ENCODE results near the gene TANC2. TPM values are rescaled to one million over a fixed set of nuclear protein-coding genes. Genes with fewer than 3 reads are reported as not detected.

Gene TANC2
- polyA plus RNA-seq (ENCODE audit: insufficient read length) = 35.8 TPM

GRCh38 chr17:62965686-62966425 lies at the start of gene TANC2:
TANC2 (plus strand) TSS chr17:62966235; CDS start chr17:63009560, 43,325 bp downstream.
- DNase-seq (ENCODE audit: low read depth) = no peak

DNA sequence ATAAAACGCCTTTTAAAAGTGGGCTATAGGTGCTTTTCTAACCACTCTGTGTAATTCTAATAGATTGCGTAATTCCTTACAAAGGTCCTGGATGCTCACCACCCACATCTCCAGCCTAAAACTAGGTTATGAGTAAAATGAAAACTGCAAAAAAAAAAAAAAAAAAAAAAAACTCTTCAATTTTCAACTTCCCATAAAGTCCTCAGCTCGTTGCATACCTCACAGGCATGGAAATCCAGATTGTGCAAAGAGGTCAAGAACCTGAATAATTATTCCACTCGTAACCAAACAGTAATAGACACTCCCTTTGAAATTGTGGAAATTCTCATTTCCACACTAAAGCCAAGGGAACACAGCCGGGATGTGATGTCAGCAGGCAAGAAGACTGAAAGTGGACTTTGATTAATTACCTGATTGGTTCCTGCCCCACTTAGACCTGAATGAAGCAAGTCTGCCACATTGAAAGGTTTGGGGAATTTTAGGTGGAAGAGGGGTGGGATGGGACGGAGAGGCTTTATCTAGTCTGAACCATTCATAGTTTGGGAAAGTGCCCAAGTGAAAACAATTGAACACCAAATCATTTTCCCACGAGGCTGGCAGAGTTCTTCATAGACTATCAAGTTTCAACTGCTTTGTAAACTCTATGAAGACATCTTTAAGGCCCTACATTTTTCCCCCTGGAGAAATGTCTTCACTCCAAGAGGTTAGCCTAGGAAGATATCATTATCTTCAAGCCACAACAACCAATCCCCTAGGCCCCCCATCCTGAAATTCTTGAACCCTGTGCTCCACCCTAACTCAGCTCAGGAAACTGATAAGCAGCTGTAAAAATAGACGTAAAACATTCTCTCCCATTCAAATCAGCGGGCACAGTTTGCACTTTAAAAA lies 49.1 kb upstream of the TANC2 start:
- DNase-seq (ENCODE audit: low read depth) = no peak

GRCh38 chr17:62919388-62919787 lies 46.6 kb upstream of the TANC2 start:
- no peak for DNase-seq (ENCODE audit: low read depth)

- no peak for DNase-seq (ENCODE audit: low read depth)
Observed at GRCh38 chr17:62920300-62920699, 45.7 kb upstream of the TANC2 start.

GRCh38 chr17:62921817-62922216 lies 44.2 kb upstream of the TANC2 start:
- no peak for DNase-seq (ENCODE audit: low read depth)

DNA sequence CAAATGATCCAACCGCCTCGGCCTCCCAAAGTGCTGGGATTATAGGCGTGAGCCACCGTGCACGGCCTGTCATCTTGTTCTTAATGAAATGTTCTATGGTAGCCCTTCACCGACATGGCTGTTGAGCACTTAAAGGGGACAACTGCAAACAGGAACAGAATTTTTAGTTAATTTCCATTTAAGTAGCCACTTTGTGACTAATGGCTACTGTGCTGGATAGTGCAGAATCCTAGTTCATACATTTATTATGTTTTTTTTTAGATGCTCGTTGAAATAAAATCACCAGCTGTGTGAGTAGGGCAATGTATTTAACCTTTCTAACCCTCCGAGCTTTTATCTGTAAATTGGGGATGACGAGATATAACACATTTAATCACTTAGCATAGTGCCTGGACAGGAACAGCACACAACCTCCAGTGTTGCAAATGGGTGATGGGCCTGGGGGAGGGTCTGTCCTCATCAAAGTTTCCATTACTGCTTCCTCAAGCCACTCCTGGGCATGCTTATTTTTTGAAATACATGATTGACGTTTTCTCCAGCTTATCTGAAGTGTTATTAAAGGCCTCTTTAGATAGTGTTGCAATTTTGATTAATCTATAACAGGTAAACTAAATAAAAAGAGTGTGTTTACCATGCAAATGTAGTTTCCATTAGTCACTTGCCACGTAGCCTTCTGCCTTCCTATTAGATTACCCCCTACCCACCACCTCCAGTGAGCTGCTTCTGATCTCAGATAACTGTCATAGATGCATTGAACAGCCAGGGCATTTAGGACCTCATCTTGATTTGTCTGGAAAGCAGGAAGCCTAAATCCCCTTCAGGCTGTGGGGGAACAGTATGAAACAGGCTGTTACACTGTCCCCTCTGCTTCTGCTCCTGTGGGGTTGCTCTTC lies 42.5 kb upstream of the TANC2 start:
- DNase-seq (ENCODE audit: low read depth) = no peak

GRCh38 chr17:62925267-62925836 lies 40.7 kb upstream of the TANC2 start:
- DNase-seq (ENCODE audit: low read depth) = no peak

- no peak for DNase-seq (ENCODE audit: low read depth)
Observed at GRCh38 chr17:62927083-62927482, 39.0 kb upstream of the TANC2 start.

DNA sequence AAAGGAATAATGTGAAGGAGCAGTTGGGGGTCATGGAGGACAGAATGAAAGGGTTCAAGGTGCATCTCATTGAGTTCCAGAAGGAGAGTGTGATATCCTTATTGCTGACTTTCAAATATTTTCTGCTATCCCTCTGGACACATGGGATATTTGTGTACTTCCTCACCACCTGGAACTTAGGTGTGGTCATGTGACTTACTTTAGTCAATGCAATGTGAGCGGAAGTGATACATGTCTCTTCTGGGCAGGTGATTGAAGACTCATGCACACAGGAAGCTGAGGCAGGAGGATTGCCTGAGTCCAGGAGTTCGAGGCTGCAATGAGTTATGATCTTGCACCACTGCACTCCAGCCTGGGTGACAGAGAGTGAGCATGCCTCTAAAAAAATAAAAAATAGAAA lies 36.7 kb upstream of the TANC2 start:
- no peak for DNase-seq (ENCODE audit: low read depth)

- DNase-seq (ENCODE audit: low read depth) = no peak
Observed at GRCh38 chr17:62931101-62931500, 34.9 kb upstream of the TANC2 start.

- no peak for DNase-seq (ENCODE audit: low read depth)
Observed at GRCh38 chr17:62933501-62934385, 32.3 kb upstream of the TANC2 start.

DNA sequence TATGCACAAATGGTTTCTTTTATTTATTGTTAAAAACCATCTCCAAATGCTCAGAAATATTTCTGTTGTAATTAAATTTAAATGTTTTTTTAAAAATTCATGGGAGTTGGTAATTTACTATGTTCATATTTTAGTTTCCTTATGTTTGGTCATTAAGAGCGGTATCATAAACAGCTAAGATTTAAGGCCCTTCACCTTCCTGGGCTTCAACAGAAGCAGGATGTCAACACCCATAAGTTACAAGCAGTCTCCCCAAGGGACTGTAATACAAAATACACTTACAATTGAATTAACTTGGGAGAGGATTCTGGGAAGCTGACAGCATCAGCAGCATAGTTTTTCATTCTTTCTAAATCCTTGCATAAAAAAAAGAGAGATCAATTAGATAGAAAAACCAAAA lies 30.9 kb upstream of the TANC2 start:
- DNase-seq (ENCODE audit: low read depth) = no peak

DNA sequence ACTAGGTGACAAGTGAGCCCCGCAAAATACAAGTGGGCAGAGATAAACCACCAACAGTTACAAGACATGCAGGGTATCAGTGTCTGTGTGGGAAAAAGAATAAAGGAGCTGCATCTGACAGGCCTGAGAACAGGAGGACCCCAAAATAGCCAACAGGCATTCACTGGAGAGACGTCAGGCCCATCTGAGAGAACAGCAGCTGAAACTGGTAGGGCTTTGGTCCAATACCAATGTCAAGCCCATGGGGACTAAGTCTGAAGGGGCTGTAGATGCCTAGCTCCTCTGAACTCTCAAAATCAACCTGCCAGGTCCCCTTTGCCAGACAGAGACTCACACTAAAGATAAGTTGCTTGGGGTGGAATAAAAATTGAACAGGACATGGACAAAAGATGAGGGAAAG lies 30.5 kb upstream of the TANC2 start:
- no peak for DNase-seq (ENCODE audit: low read depth)

DNA sequence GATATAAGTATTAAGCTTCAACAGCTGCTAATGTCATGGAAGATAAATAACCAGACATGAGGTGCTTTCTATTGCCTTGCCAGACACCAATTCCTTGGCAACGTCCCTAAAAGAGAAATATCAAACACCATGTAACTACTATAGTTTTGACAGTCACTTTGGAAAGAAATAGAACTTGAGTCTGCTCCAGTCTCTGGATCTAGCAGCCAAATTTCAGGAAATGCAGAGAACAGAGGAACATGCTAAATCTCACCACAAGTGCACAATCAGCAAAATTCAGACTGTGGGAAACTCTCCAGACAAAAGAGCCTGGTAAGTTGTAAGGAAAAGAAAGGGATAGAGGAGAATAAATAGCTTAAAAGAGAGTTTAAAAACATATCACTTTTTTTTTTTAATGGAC lies 28.4 kb upstream of the TANC2 start:
- DNase-seq (ENCODE audit: low read depth) = no peak

- no peak for DNase-seq (ENCODE audit: low read depth)
Observed at GRCh38 chr17:62941358-62941991, 24.6 kb upstream of the TANC2 start.

- no peak for DNase-seq (ENCODE audit: low read depth)
Observed at GRCh38 chr17:62948370-62948769, 17.7 kb upstream of the TANC2 start.

DNA sequence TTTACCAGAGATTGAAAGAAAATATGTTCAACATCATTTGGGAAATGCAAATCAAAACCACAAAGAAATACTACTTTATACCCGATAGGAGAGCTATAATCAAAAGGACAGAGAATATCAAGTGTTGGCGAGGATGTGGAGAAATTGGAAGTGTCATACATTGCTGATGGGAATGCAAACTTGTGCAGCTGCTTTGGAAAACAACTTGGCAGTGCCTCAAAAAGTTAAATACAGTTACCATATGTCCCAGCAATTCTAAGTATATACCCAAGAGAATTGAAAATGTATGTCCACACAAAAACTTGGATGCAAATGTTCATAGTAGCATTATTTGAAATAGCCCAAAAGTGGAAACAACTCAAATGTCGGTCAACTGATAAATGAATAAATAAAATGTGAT lies 17.0 kb upstream of the TANC2 start:
- no peak for DNase-seq (ENCODE audit: low read depth)

GRCh38 chr17:62950067-62950466 lies 16.0 kb upstream of the TANC2 start:
- no peak for DNase-seq (ENCODE audit: low read depth)

GRCh38 chr17:62955841-62956352 lies 10.1 kb upstream of the TANC2 start:
- no peak for DNase-seq (ENCODE audit: low read depth)

- DNase-seq (ENCODE audit: low read depth) = no peak
Observed at GRCh38 chr17:62963296-62963695, 2.7 kb upstream of the TANC2 start.
